Activated naive CD8-positive, alpha-beta T cell treated with anti-CD3 and anti-CD28 coated beads, Interleukin-2, amount 50 U/mL, for 24 hours (primary cell): ENCODE measurements around the gene BRD7.

Experiments
- ATAC-seq: fragments of 150-1000 bp; cut with Tn5 transposase; one replicate; pipeline ENCODE4 v1.10.0; 2021
- DNase-seq: peaks from one replicate; pipeline ENCODE4 v3.0.0; 2021
- H3K27ac Mint-ChIP-seq: one replicate; pipeline ENCODE4 v1.8.0; 2021; ENCODE audit warnings: mild to moderate bottlenecking, mixed read lengths
- H3K27me3 Mint-ChIP-seq: one replicate; pipeline ENCODE4 v1.8.0; 2021; ENCODE audit warnings: mixed read lengths
- H3K36me3 Mint-ChIP-seq: one replicate; pipeline ENCODE4 v1.8.0; 2021; ENCODE audit warnings: low read depth, mixed read lengths
- H3K4me1 Mint-ChIP-seq: one replicate; pipeline ENCODE4 v1.8.0; 2021; ENCODE audit warnings: mixed read lengths
- H3K4me3 Mint-ChIP-seq: one replicate; pipeline ENCODE4 v1.8.0; 2021; ENCODE audit warnings: mild to moderate bottlenecking, moderate library complexity, mixed read lengths
- H3K9me3 Mint-ChIP-seq: one replicate; pipeline ENCODE4 v1.8.0; 2021; ENCODE audit warnings: mixed read lengths

The BRD7 gene

DNA sequence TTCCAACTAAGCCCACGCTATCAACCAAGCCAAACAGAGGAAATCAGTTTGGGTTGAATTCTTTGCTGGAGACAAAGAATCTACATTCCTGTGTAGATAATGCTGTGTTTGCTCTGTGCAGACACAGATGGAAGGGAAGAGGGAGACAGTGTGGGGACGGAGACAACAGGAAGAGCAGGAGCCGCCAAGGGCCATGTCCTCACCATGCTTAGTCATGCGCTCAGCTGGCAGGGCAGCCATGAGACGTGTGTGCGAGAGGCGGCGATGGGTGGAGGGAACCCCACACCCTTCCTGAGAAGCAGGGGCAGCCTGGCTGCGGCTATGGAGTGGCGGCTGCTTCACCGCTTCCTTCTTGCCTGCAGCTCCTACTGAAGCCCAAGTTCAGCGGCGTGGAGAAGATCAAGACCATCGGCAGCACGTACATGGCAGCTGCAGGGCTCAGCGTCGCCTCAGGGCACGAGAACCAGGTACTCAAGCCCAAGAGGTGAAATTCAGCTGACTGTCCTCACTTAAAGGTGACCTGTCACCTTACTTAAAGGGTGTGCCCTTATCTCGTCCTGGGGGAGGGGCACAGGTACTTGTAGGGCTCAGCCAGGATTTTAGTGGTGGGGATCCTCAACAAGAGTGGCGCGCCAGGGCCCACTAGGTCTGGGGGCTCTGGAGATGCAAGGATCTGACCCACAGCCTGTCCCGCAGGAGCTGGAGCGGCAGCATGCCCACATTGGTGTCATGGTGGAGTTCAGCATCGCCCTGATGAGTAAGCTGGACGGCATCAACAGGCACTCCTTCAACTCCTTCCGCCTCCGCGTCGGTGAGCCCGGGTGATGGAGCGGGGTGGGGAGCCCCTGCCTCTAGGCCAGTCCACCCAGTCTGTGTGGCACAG is 55.0 kb downstream of the BRD7 start:
- Mint-ChIP-seq H3K4me3 (no peak overlapping the region), H3K36me3 (peaks cover 35% of the 10 kb centered on the region), H3K27ac (peak overlapping the region; percentile 77), H3K27me3 (no peaks in the 10 kb centered on the region), H3K4me1 (peaks cover 20% of the 10 kb centered on the region), H3K9me3 (no peaks in the 10 kb centered on the region)
- ATAC-seq = peak; percentile 56
- DNase-seq = peak; percentile 42

DNA sequence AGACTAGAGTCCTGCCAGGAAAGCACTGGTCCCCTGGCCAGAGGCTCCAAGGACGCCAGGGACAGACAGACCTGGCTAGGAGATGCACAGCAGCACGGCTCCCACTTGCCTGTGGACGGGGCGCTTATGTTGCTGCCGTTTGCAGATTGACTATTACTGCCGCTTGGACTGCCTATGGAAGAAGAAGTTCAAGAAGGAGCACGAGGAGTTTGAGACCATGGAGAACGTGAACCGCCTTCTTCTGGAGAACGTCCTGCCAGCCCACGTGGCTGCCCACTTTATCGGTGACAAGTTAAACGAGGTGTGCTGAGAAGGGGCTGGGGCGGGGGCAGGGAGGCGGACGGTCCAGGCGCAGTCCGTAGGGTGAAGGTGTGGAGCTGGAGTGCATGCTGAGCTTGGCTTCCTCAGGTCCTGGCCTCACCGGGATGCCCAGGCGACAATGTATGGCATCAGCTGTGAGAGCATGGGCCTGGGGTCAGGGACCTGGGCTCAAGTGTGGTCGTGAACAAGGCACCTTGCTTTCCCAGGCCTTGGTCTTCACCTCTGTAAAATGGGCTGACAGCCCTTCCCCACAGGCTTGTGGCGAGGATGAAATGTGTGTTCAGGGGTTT is 56.8 kb downstream of the BRD7 start:
- no peak for ATAC-seq
- peaks cover 25% of the 10 kb centered on the region for H3K36me3 Mint-ChIP-seq

DNA sequence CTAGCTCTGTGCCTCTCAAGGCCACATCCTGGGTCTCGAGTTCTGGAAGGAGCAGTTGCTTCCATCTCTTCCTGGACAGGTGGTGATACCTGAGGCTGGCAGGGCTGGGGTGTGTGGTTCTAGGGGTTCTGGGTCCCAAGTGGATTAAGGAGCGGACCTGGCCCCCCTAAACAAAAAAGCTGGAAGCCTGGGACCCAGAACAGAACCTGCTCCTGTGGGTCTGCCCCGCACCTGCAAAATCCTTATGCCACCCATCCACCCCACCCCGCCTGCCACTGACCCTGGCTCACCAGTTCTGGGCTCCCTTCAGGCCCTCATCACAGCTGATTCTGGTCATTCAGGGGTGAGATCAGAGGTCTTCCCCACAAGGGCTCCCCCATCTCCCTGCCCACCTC is 57.7 kb downstream of the BRD7 start:
- Mint-ChIP-seq H3K27ac (no peak overlapping the region), H3K4me1 (peaks cover 15% of the 10 kb centered on the region), H3K27me3 (no peaks in the 10 kb centered on the region), H3K4me3 (no peak overlapping the region), H3K36me3 (peaks cover 23% of the 10 kb centered on the region), H3K9me3 (no peaks in the 10 kb centered on the region)
- DNase-seq (no peak), ATAC-seq (no peak)

More for the DNA sequence above, 56.8 kb downstream of the BRD7 start:
- H3K27ac Mint-ChIP-seq = peak overlapping the region; percentile 69
- no peaks in the 10 kb centered on the region for H3K27me3 Mint-ChIP-seq
- H3K9me3 Mint-ChIP-seq = no peaks in the 10 kb centered on the region
- H3K4me3 Mint-ChIP-seq = no peak overlapping the region
- peaks cover 15% of the 10 kb centered on the region for H3K4me1 Mint-ChIP-seq
- DNase-seq = peak; percentile 1

DNA sequence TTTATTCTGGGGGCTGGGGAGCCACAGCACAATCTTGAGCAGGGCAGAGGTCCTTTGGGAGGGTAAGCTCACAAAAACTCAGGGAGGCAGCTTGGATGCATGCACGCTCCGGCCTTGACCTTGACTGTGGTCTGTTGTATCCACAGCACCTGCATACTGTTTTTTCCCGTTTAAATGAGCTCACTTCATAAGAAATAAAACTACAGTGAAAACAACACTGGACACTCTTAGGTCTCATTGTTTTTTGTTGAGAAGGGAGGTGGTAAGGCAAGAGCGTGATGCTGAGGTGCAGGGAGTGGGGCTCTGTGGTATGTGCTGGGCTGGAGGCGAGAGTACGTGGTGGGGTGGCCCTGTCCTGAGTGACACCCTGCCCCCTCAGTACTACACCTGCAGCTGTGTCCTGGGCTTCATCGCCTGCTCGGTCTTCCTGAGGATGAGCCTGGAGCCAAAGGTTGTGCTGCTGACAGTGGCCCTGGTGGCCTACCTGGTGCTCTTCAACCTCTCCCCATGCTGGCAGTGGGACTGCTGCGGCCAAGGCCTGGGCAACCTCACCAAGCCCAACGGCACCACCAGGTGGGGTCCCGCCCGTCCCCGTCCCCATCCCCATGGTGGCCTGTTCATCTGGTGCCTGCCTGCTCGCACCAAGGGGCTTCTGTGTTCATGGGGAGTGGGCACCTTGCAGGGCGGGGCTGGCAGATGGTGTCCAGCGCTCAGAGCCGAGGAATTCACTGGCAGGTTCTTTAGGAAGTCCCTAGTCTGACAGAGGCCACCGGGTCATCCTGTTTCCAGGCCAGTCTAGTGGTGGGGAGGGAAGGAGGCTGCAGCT is 58.3 kb downstream of the BRD7 start:
- Mint-ChIP-seq H3K9me3 (no peaks in the 10 kb centered on the region), H3K4me3 (no peak overlapping the region), H3K4me1 (peaks cover 15% of the 10 kb centered on the region), H3K27ac (peak overlapping the region; percentile 64), H3K36me3 (peaks cover 23% of the 10 kb centered on the region), H3K27me3 (no peaks in the 10 kb centered on the region)
- ATAC-seq = no peak
- no peak for DNase-seq

GRCh38 chr16:50309527-50310307 is 59.1 kb downstream of the BRD7 start:
- Mint-ChIP-seq H3K4me3 (no peak overlapping the region), H3K36me3 (peaks cover 20% of the 10 kb centered on the region)
- ATAC-seq = no peak

GRCh38 chr16:50309156-50309526 is 59.6 kb downstream of the BRD7 start:
- no peak overlapping the region for H3K4me3 Mint-ChIP-seq
- no peak for ATAC-seq
- H3K27ac Mint-ChIP-seq = peak overlapping the region; percentile 39
- H3K27me3 Mint-ChIP-seq = no peaks in the 10 kb centered on the region
- H3K36me3 Mint-ChIP-seq = peaks cover 20% of the 10 kb centered on the region
- DNase-seq = no peak
- peaks cover 13% of the 10 kb centered on the region for H3K4me1 Mint-ChIP-seq
- no peaks in the 10 kb centered on the region for H3K9me3 Mint-ChIP-seq

More at GRCh38 chr16:50309527-50310307, 59.1 kb downstream of the BRD7 start:
- peaks cover 15% of the 10 kb centered on the region for H3K4me1 Mint-ChIP-seq
- peak overlapping the region; percentile 64 for H3K27ac Mint-ChIP-seq
- no peaks in the 10 kb centered on the region for H3K27me3 Mint-ChIP-seq
- H3K9me3 Mint-ChIP-seq = no peaks in the 10 kb centered on the region
- DNase-seq = no peak

DNA sequence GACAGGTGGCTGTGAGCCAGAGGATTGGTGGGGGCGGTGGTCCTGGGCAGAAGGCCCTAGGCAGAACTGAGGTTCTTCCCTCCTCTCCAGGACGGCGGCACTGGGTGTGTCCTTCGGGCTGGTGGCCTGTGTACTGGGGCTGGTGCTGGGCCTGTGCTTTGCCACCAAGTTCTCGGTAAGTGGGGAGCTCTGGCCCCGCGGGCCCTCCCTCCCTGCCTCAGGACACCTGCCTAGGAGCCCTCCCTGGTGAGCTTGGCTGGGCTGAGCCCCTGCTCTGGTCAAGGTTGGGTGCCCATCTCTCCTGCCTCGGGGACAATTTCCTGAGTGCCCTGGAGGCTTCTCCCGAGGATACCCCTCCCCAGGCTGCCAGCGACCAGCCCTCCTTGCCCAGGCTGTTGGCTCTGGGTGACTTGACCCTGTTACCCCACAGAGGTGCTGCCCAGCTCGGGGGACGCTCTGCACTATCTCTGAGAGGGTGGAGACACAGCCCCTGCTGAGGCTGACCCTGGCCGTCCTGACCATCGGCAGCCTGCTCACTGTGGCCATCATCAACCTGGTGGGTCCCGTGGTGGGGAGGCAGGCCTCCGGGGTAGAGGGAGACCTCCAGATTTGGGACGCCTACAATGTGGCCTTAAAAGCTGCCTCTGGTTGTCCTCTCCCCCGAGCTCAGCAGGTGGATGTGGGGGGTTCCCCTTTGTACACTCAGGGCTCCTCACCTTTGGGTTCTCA is 60.4 kb downstream of the BRD7 start:
- H3K4me3 Mint-ChIP-seq = no peak overlapping the region

GRCh38 chr16:50306287-50306686 is 62.5 kb downstream of the BRD7 start:
- Mint-ChIP-seq H3K4me3 (no peak overlapping the region), H3K9me3 (no peaks in the 10 kb centered on the region), H3K27ac (no peak overlapping the region), H3K4me1 (peaks cover 1% of the 10 kb centered on the region), H3K27me3 (no peaks in the 10 kb centered on the region), H3K36me3 (peaks cover 2% of the 10 kb centered on the region)
- no peak for DNase-seq
- ATAC-seq = no peak

More for the DNA sequence above, 60.4 kb downstream of the BRD7 start:
- DNase-seq (no peak), ATAC-seq (no peak)
- H3K27me3 Mint-ChIP-seq = no peaks in the 10 kb centered on the region
- no peaks in the 10 kb centered on the region for H3K9me3 Mint-ChIP-seq
- H3K27ac Mint-ChIP-seq = peak overlapping the region; percentile 39
- H3K4me1 Mint-ChIP-seq = peaks cover 10% of the 10 kb centered on the region
- H3K36me3 Mint-ChIP-seq = peaks cover 16% of the 10 kb centered on the region

GRCh38 chr16:50305441-50306061 is 63.2 kb downstream of the BRD7 start:
- Mint-ChIP-seq H3K27ac (no peak overlapping the region), H3K4me1 (peaks cover 1% of the 10 kb centered on the region), H3K27me3 (no peaks in the 10 kb centered on the region), H3K9me3 (no peaks in the 10 kb centered on the region), H3K36me3 (peaks cover 2% of the 10 kb centered on the region), H3K4me3 (no peak overlapping the region)
- ATAC-seq = no peak
- no peak for DNase-seq

GRCh38 chr16:50304467-50305440 is 64.0 kb downstream of the BRD7 start:
- ATAC-seq = no peak
- no peaks in the 10 kb centered on the region for H3K9me3 Mint-ChIP-seq
- DNase-seq = no peak
- H3K27ac Mint-ChIP-seq = no peak overlapping the region
- no peaks in the 10 kb centered on the region for H3K4me1 Mint-ChIP-seq
- no peak overlapping the region for H3K4me3 Mint-ChIP-seq
- peaks cover 2% of the 10 kb centered on the region for H3K36me3 Mint-ChIP-seq
- H3K27me3 Mint-ChIP-seq = no peaks in the 10 kb centered on the region

- H3K27ac Mint-ChIP-seq = no peak overlapping the region
- no peak for DNase-seq
- no peak for ATAC-seq
- no peaks in the 10 kb centered on the region for H3K9me3 Mint-ChIP-seq
- H3K36me3 Mint-ChIP-seq = peaks cover 2% of the 10 kb centered on the region
- H3K27me3 Mint-ChIP-seq = no peaks in the 10 kb centered on the region
- H3K4me1 Mint-ChIP-seq = no peaks in the 10 kb centered on the region
- H3K4me3 Mint-ChIP-seq = no peak overlapping the region
These were observed 65.0 kb downstream of the BRD7 start for GRCh38 chr16:50303605-50304466.
